Glomerular endothelial cell (primary cell): ENCODE results near the gene FGG. TPM values are rescaled to one million over a fixed set of nuclear protein-coding genes. Genes with fewer than 3 reads are reported as not detected.

Experiments
- DNase-seq: peaks from one replicate; pipeline ENCODE4 v3.0.0-alpha.2; 2011; ENCODE audit warnings: low read depth, low spot score; ENCODE audit errors: extremely low read depth
- total RNA-seq: library from RNA; depleted of rRNA; stranded (reverse); fragments of >200 nt; gene quantifications from 2 replicates; pipeline ENCODE4 v1.2.3, GENCODE V29; 2015

The FGG gene
- not detected in 2 replicates for total RNA-seq

DNA sequence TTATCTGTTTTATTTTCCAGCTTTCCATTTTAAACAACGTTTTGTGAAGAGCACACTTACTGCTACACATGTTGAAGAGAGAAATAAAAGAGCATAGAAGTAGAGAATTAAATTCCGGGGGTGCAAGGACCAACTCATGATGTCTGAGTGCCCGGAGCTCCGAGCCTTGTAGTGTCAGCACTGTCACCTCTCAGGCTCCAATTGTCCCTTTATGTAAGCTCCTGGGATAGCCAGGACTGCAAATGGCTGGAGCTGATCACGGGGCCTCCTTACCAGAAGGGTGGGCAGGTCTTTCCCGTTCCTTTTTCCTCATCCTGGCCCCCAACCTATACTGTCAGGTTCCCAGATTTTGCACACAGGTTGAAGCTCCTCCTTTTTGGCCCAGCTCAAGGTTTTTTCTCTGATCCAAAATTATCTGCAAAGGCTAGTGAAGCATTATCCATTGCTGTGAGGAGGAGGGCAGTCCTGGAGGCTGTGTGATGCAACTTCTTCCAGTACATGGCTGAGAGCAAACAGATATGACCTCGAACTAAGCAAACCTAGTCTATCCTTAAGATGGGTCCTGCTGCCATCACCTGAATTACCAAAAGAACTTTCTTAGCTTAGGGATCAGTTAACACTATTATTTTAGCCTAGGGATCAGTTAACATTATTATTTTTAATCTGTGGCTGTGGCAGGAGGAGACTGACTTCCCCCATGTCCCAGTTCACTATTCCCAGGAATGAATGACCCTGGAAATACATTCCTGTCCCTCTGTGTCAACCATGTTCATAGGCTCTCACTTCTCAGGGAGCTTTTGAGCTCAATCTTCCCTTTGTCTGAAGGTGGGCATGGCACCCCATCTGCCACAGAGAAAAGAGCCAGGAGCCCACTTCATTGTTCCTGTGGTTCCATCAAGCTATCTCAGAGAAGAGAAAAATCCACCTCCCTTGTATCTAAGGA is at the start of gene FGG:
TSS of gene FGG (minus strand) at position 185 of the 943 bp plus-strand sequence. CDS start at position 138, 47 bp downstream.
- DNase-seq, result no peak

DNA sequence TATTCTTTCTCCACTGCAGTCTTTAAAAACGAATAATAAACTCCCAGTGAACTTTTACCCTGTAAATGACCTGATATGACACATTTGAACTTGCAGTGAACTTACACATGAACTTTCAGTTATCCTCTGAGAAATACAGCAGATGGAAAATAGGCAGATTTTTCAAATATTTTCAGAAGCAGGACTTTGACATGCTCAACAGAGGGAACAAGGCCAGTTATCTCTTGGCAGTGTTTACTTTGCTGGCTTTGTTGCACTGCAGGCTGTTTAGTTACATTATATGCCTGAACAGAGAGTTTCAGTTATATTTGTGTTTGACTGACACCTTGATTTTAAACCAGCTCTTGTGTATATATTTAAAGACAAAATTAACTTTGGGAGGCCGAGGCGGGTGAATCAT is 47.6 kb upstream of the FGG start:
- no peak for DNase-seq

DNA sequence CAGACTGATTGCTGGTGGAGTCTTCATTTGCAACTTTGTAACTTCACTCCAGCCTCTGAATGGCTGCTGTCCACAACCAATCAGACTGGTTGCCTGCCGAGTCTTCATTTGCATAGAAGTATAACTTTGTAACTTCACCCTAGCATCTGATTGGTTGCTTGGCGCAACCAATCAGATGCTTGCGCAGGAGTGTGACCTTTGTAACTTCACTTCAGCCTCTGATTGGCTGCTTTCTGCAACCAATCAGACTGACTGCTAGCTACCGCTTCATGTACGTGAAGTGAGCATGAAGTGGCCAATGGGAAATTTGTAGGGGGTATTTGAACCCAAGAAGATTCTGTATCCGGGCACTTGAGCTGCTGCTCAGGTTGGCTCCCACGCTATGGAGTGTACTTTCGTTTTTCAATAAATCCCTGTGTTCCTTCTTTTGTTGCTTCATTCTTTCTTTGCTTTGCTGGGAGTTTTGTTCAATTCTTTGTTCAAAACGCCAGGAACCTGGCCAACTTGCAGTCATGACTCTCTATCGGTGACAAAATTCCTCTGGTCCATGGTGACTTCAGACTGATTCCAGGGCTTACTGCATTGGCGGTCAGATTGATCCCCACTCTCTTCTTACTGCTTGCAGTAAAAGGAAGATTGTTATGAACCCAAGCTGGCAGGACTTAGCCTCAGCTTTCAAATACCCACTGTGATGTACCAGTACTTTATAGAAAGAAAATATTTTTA is 46.4 kb upstream of the FGG start:
- no peak for DNase-seq

DNA sequence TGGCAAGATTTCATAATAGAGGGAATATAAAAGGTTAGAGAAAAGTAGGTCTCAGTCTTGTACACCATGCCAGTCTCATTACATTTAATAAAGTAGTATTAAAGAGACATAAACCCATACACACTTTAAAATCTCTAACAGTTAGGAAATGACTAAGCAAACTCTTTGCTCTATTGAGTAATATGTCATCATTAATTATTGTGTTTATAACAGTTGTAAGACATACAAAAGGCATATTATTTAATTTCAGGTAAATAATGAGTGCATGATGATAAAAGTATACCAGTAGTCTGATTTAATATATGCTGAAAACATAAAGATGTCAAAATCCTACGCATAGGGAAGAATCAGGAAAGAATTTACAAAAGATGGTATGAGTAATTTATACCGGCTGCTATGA is 31.0 kb upstream of the FGG start:
- DNase-seq, result no peak

DNA sequence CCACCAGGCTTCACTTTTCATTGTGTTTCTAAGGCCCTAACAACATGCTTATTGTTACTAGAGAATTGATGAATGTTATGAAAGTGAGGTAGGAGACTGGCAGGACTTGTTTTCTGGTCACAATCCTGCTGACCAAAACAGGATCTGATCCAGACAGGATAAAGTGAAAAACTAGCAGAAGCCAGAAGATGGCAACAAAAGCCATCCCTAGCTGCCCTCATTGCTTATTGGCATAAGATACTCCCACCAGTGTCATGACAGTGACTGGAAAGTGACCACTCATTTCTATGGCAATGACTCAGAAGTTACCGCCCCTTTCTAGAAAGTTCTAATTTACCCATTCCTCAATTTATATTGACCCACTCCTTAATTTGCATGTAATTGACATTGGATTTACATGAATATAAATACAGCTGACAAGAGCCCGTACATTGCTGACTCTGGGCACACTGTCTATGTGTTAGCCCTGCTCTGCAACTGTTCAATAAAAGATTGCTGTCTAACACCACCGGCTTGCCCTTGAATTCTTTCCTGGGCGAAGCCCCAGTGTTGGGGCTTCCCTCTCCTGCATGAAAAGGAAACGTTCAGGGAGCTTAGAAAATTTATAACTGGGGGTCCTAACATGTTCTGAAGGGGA is 30.0 kb upstream of the FGG start:
- DNase-seq, result no peak

DNA sequence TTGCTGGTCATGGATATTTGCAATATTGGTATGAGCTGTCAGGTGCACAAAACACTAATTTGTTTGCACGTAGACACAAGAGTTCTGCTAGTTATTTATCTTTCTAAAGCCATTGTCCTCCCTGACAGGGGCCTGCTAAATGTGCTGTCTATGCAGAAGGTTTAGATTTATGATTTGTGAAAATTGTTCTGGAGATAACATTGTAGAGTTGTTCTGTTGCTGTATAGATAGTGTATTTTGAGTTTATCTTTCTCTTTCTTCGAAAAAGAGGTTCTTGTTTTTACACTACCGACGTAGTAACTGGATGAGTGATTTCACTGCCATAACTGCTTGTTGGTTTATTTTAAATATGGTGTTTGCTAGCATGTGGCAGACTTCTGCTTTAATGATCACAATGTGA is 28.5 kb upstream of the FGG start:
- no peak for DNase-seq

DNA sequence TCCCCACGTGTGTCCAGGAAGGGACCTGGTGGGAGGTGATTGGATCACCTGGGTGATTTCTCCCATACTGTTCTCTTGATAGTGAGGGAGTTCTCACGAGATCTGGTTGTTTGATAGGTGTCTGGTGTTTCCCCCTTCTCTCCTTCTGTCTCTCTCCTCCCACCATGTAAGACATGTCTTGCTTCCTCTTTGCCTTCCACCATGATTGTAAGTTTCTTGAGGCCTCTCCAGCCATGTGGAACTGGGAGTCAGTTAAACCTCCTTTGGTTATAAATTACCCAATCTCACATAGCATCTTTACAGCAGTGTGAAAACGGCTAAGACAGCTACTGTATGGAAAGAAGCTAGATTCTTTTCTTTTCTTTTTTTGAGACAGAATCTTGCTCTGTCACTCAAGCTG is 21.6 kb upstream of the FGG start:
- no peak for DNase-seq

DNA sequence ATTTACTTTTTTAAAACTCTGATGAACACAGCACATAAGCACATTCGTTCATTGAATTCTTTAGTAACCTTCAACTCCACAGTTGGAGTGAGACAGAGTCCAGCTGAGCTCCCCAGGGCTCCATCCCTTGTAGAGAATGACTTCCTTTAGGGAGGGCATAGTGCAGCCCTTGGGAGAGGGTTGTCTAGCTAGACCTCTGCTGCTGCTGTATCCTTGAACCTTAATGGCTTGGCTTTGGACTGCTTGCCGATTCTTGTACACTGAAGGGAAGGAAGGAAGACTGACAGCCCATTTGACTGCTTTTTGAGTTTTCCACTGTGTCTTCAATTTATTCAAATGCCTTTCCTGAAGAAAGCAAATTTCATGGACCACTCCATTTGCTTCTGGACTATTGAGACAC is 19.4 kb upstream of the FGG start:
- DNase-seq, result no peak

DNA sequence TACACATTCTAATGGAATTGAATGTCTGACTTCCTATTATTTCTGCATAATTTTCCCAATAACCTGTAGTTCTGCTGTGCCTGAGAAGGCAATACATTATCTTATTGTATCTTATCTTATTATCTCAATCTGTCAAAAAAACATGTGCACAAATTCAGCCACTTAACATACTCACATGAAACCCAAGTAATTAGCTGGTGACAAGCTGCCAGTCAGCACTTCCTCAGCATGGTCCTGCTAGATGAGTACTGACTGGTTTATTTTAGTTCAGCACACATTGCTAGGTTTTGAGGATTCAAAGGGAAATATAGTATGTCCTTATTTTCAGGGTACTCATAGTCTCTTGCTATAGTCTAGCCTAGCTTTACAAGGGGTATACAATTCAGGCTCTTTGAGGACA is 17.9 kb upstream of the FGG start:
- DNase-seq, result no peak

DNA sequence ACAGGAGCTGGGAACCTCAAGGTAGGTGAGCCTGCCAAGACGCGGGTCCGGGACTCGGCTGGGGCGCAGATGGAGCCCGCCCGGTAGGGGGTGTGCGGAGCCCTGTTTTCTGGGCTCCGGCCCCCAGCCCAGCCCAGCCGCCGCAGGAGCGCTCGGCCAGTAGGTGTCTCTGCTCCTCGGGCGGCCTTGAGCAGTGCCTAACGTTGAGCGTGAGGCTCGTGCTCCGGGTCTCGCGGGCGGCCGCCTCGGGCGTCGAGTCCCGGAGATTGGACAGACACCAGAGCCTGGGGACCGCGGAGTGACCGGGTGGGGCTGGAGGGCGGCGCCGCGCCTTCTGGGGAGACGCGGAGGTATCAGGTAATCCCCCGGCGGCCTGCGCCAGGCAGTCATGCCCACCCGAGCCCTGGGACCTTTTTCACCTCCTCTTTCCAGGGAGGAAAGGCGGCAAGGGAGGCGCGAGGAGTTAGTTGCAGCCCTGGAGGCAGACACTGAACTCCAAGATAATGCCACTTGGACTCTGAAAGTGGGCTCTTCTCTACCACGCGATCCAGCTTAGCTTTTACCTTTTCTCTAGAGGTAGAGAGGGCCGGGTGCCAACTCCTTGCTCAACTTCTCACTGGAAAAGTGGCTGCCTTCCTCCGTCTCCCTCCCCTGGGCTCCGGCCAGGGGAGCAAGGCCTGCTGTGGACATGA is 14.5 kb upstream of the FGG start:
- no peak for DNase-seq

- DNase-seq, result no peak
These were observed 13.5 kb upstream of the FGG start for GRCh38 chr4:154625971-154626370.

GRCh38 chr4:154623995-154624394 is 11.5 kb upstream of the FGG start:
- DNase-seq, result no peak

- no peak for DNase-seq
These were observed 11.0 kb upstream of the FGG start for GRCh38 chr4:154623436-154623835.

DNA sequence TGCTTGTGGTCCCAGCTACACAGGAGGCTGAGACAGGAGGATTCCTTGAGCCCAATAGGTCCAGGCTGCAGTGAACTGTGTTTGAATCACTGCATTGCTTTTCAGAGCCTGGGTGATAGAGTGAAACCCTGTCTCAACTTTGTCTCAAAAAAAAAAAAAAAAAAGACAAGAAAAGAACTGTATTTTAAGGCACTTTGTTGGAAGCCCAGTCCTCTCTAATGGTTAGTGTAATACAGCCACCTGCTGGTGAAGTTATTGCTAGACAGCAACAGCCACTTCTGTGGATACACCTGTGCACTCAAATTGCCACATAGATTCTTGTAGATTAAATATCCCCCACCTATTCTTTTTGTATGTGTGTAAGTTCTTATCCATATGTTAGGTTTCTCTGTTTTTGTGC is 10.1 kb upstream of the FGG start:
- DNase-seq, result no peak

DNA sequence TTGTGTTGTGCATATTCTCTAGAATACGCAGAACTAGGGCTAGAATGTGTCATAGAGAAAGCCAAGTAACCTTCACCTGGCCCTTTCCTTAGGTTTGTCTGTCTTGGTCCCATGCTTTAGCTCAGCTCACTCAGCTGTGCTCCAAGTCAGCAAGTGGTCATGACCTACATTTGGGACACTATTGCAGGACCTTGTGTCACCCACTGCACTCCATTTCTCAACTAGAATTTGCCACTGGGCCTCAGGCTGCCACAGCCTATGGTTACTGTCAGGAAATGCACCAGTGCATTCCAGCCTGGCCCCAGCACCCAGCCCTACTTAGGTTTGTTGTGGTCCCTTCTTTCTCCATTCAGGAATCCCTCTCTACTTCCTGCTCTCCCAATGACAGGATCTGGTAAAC is 7.7 kb upstream of the FGG start:
- no peak for DNase-seq

GRCh38 chr4:154618708-154619315 is 6.4 kb upstream of the FGG start:
- DNase-seq, result peak; percentile 22

- no peak for DNase-seq
These were observed 5.4 kb upstream of the FGG start for GRCh38 chr4:154617820-154618317.

- DNase-seq, result no peak
These were observed 4.3 kb upstream of the FGG start for GRCh38 chr4:154616731-154617130.

DNA sequence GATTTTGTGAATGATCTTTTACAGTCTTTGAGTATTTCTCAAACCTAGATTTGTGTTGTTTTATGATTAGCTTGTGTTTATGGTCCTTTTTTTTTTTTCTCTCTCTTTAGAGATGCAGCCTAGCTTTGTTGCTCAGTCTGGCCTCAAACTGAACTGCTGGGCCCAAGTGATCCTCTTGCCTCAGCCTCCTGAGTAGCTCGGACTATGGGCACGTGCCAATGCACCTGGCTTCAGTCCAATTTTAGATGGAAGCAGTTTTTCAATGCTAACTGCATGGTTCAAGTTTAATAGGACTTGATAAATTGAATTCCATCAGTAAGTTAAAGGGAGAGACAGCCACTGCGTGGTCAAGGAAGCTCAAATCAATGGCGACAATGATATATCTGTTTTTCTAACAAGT is 3.8 kb upstream of the FGG start:
- DNase-seq, result no peak

- DNase-seq, result no peak
These were observed 2.8 kb upstream of the FGG start for GRCh38 chr4:154615211-154615610.
